MCF 10A (cell line): ENCODE measurements around the gene RNF207. TPM values are rescaled to one million over a fixed set of nuclear protein-coding genes. Genes with fewer than 3 reads are reported as not detected.

Experiments
- BruUV-seq: library from RNA; stranded (reverse); fragments of 400-500 nt; replicated peaks from 2 replicates; lab custom pipeline; 2021; lab: Mats Ljungman, UMichigan
- CTCF ChIA-PET: fragments of 300-600 bp; sonication (Branson Sonifier 250); formaldehyde crosslinking; extraction: SDS; loops from one replicate; lab custom pipeline; 2021; ENCODE audit warnings: antibody characterized with exemption, inconsistent platforms; lab: Yijun Ruan, JAX
- POLR2A ChIA-PET: fragments of 300-600, 350-650 bp; sonication (Branson Sonifier 250); formaldehyde crosslinking; extraction: SDS; loops from one replicate; lab custom pipeline; 2020; ENCODE audit warnings: antibody characterized with exemption, inconsistent platforms; lab: Yijun Ruan, JAX
- DNase-seq: peaks from one replicate; pipeline ENCODE4 v3.0.0-alpha.2; 2018; ENCODE audit not compliant: unreplicated experiment
- H3K27ac Mint-ChIP-seq: one replicate; pipeline ENCODE4 v1.8.0; 2022; ENCODE audit warnings: mild to moderate bottlenecking, low read depth, mixed read lengths; ENCODE audit not compliant: unreplicated experiment
- H3K27me3 Mint-ChIP-seq: one replicate; pipeline ENCODE4 v1.8.0; 2022; ENCODE audit warnings: mixed read lengths; ENCODE audit not compliant: insufficient read depth, unreplicated experiment
- H3K36me3 Mint-ChIP-seq: one replicate; pipeline ENCODE4 v1.8.0; 2022; ENCODE audit warnings: mild to moderate bottlenecking, moderate library complexity, mixed read lengths; ENCODE audit not compliant: insufficient read depth, unreplicated experiment
- H3K4me1 Mint-ChIP-seq: one replicate; pipeline ENCODE4 v1.8.0; 2022; ENCODE audit warnings: mixed read lengths; ENCODE audit not compliant: insufficient read depth, unreplicated experiment
- H3K4me3 Mint-ChIP-seq: one replicate; pipeline ENCODE4 v1.8.0; 2022; ENCODE audit warnings: mild to moderate bottlenecking, moderate library complexity, mixed read lengths; ENCODE audit not compliant: unreplicated experiment
- H3K9me3 Mint-ChIP-seq: one replicate; pipeline ENCODE4 v1.8.0; 2022; ENCODE audit warnings: mixed read lengths; ENCODE audit not compliant: unreplicated experiment
- intact Hi-C: fragments of 100-400 bp; cut with micrococcal nuclease; formaldehyde crosslinking; loops from 2 replicates; pipeline ENCODE4 v1.14.1; 2022
- total RNA-seq: library from RNA; stranded (reverse); gene quantifications from 2 replicates; pipeline ENCODE4 v1.2.3, GENCODE V29; 2022
- TF ChIP-seq, protein P1 (sequence below): fragments of 200-600 bp; IDR thresholded peaks from one replicate; pipeline ENCODE4 v1.8.0; 2022; ENCODE audit warnings: antibody characterized with exemption, mild to moderate bottlenecking; ENCODE audit not compliant: unreplicated experiment

The RNF207 gene
- total RNA-seq, 1 experiment from 2014 or later = 6.2 TPM

DNA sequence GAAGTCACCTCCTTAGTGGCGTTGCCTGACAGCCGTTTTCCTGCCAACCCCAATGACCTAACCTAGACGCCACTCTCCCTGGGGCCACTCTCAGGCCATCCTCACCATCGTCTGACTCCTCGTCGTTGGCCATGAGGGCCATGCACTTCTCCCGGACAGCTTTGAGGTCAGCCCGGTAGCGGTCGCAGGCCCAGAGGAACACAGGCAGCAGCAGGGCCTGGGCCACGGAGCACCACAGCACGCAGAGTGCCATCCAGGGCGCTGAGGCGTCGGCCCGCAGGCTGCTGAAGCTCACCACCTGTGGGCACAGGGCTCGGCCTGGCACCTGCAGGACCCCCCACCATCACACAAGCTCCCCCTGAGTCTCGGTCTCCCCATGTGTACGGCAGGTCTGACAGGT, 45.3 kb downstream of the RNF207 start:
- Mint-ChIP-seq H3K4me1 (peaks cover 5% of the 10 kb centered on the region), H3K27ac (no peak overlapping the region), H3K4me3 (no peak overlapping the region), H3K9me3 (no peaks in the 10 kb centered on the region), H3K27me3 (no peaks in the 10 kb centered on the region), H3K36me3 (no peaks in the 10 kb centered on the region)
- ChIA-PET CTCF (interaction anchor here (0.6 to 1.9 kb wide), 6 partner anchors 29 to 442 kb away, joined by 3 to 5 read pairs (median 4); partner anchors contain the start of gene TAS1R1), POLR2A (no interaction called here)
- intact Hi-C loops = no loop called here
- no peak for DNase-seq
- TF ChIP-seq, protein P1, sequence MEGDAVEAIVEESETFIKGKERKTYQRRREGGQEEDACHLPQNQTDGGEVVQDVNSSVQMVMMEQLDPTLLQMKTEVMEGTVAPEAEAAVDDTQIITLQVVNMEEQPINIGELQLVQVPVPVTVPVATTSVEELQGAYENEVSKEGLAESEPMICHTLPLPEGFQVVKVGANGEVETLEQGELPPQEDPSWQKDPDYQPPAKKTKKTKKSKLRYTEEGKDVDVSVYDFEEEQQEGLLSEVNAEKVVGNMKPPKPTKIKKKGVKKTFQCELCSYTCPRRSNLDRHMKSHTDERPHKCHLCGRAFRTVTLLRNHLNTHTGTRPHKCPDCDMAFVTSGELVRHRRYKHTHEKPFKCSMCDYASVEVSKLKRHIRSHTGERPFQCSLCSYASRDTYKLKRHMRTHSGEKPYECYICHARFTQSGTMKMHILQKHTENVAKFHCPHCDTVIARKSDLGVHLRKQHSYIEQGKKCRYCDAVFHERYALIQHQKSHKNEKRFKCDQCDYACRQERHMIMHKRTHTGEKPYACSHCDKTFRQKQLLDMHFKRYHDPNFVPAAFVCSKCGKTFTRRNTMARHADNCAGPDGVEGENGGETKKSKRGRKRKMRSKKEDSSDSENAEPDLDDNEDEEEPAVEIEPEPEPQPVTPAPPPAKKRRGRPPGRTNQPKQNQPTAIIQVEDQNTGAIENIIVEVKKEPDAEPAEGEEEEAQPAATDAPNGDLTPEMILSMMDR = no peak
- no TSS peak for BruUV-seq

DNA sequence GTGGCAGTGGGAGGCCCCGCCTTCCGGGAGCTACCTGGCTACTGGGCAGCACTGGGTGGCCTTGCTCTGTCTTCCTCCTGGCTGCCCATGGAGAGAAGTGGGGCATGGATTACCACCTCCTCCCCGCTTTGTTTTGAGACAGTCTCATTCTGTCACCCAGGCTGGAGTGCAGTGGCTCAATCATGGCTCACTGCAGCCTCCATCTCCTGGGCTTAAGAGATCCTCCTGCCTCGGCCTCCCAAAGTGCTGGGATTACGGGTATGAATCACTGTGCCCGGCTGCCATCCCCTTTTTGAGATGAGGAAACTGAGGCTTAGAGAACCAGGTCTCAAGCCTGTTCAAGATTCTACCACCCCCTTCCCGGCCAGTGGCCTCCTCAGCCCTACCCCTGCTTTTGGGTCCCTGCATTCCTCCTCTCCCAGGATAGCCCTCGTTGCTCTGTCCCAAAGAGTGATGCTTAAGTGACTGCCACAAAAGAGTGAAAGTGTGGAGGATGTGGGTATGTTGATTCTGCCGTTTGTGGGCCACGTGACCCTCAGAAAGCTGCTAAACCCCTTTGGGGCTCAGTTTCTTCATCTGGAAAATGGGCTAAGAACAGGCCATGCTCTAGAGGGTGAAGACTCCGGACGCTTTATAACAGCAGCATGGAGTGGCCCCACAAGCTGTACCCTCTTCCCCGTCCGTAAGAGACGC, 45.9 kb downstream of the RNF207 start:
- no peak overlapping the region for H3K27ac Mint-ChIP-seq
- no peak overlapping the region for H3K4me3 Mint-ChIP-seq
- no peak for DNase-seq
- CTCF ChIA-PET = interaction anchor here (0.6 to 1.9 kb wide), 6 partner anchors 185 to 442 kb away, joined by 3 to 5 read pairs (median 4); partner anchors contain the start of gene TAS1R1
- H3K27me3 Mint-ChIP-seq = no peaks in the 10 kb centered on the region
- intact Hi-C loops = no loop called here
- H3K9me3 Mint-ChIP-seq = no peaks in the 10 kb centered on the region
- POLR2A ChIA-PET = no interaction called here
- TF ChIP-seq, protein P1 = no peak
- no TSS peak for BruUV-seq
- H3K4me1 Mint-ChIP-seq = peaks cover under 1% of the 10 kb centered on the region
- H3K36me3 Mint-ChIP-seq = no peaks in the 10 kb centered on the region

DNA sequence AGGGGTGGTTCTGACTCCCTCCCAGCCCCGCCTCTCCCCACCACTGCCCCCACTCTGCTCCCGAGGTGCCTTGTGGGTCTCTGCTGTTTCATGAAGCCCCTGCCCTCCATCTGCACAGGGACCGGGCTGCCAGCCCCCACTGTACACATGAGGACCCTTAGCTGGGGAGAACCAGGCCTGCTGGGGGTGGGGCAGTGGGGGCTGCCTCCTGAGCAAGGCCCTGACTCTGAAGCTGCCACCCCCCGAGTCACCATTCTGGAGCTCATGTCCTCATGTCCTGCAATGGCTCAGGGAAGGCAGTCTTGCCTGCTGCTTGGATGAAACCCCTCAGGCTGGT, 46.4 kb downstream of the RNF207 start:
- Mint-ChIP-seq H3K27ac (no peak overlapping the region), H3K4me1 (no peaks in the 10 kb centered on the region), H3K4me3 (no peak overlapping the region), H3K9me3 (no peaks in the 10 kb centered on the region), H3K36me3 (no peaks in the 10 kb centered on the region), H3K27me3 (no peaks in the 10 kb centered on the region)
- no TSS peak for BruUV-seq
- POLR2A ChIA-PET = no interaction called here
- DNase-seq = no peak
- intact Hi-C loops = no loop called here
- TF ChIP-seq, protein P1 = no peak
- CTCF ChIA-PET = interaction anchor here (0.7 to 1.9 kb wide), 4 partner anchors 49 to 358 kb away, joined by 3 to 5 read pairs (median 4); no protein-coding TSS in a partner anchor

DNA sequence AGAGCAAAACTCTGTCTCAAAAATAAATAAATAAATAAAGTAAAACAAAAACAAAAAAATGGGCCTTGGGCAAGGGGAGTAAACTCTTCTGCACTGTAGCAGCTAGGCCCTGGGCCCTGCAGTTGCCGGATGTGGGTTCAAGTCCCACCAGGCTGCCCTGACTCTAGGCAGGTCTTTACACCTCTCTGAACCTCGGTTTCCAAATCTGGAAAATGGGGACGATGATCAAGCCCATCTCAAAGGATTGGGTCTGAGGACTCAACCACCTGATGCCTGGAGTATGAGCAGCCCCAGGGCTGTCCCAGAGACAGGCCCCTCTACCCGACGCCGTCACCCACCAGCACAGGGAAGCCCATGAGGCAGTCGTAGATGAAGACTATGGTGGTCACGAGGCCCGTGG, 47.5 kb downstream of the RNF207 start:
- POLR2A ChIA-PET = no interaction called here
- H3K27ac Mint-ChIP-seq = no peak overlapping the region
- no peak for DNase-seq
- H3K4me3 Mint-ChIP-seq = no peak overlapping the region
- intact Hi-C loops = no loop called here
- H3K27me3 Mint-ChIP-seq = no peaks in the 10 kb centered on the region
- TF ChIP-seq, protein P1 = no peak
- no peaks in the 10 kb centered on the region for H3K4me1 Mint-ChIP-seq
- H3K36me3 Mint-ChIP-seq = no peaks in the 10 kb centered on the region
- CTCF ChIA-PET = interaction anchor here (0.6 kb wide), 1 partner anchor 68 kb away, joined by 4 read pairs; no protein-coding TSS in a partner anchor
- BruUV-seq = no TSS peak
- no peaks in the 10 kb centered on the region for H3K9me3 Mint-ChIP-seq
